PC-3 (cell line): ENCODE results near the gene CDS1. TPM values are rescaled to one million over a fixed set of nuclear protein-coding genes. Genes with fewer than 3 reads are reported as not detected.

ENCODE experiments used
- ATAC-seq: fragments of 200-7000 bp; cut with Tn5 transposase; 2 replicates; pipeline ENCODE4 v1.9.1; 2020; ENCODE audit warnings: mild to moderate bottlenecking, moderate library complexity
- BruUV-seq: library from RNA; stranded (reverse); fragments of 400-500 nt; replicated peaks from 2 replicates; lab custom pipeline; 2021; lab: Mats Ljungman, UMichigan
- CTCF ChIA-PET: fragments of 300-600 bp; sonication (Branson Sonifier 250); formaldehyde crosslinking; loops from one replicate; lab custom pipeline; 2022; ENCODE audit warnings: antibody characterized with exemption; lab: Charles Lee
- POLR2A ChIA-PET: fragments of 300-600 bp; sonication (Branson Sonifier 250); formaldehyde crosslinking; loops from one replicate; lab custom pipeline; 2022; ENCODE audit warnings: antibody characterized with exemption; ENCODE audit not compliant: unreplicated experiment; lab: Charles Lee
- DNase-seq: peaks from one replicate; pipeline ENCODE4 v3.0.0-alpha.2; 2015
- H2AFZ ChIP-seq: fragments of 300-600 bp; sonication (generic); 2 replicates; pipeline ENCODE4 v1.6.0; 2016; ENCODE audit warnings: antibody characterized with exemption, low read length
- H3F3A ChIP-seq: fragments of 300-600 bp; sonication (generic); one replicate; pipeline ENCODE4 v1.6.0; 2017; ENCODE audit warnings: antibody characterized with exemption, low read length, control low read depth, mild to moderate bottlenecking; ENCODE audit not compliant: unreplicated experiment
- H3K27ac ChIP-seq: fragments of 300-600 bp; sonication (generic); 2 replicates; pipeline ENCODE4 v1.5.1; 2016; ENCODE audit warnings: mild to moderate bottlenecking, low read length
- H3K27me3 ChIP-seq: fragments of 300-600 bp; sonication (generic); 2 replicates; pipeline ENCODE4 v1.6.1; 2016; ENCODE audit warnings: low read length, mixed read lengths
- H3K36me3 ChIP-seq: fragments of 300-600 bp; sonication (generic); 2 replicates; pipeline ENCODE4 v1.6.1; 2016; ENCODE audit warnings: low read depth, mixed run types, low read length, mixed read lengths
- H3K4me1 ChIP-seq: fragments of 300-600 bp; sonication (generic); 2 replicates; pipeline ENCODE4 v1.5.1; 2016; ENCODE audit warnings: low read length; ENCODE audit not compliant: insufficient read depth
- H3K4me2 ChIP-seq: fragments of 300-600 bp; sonication (generic); 2 replicates; pipeline ENCODE4 v1.6.0; 2016; ENCODE audit warnings: low read length
- H3K4me3 ChIP-seq: fragments of 300-600 bp; sonication (generic); 2 replicates; pipeline ENCODE4 v1.5.1; 2016; ENCODE audit warnings: mild to moderate bottlenecking, low read length, mixed read lengths
- H3K79me2 ChIP-seq: fragments of 300-600 bp; sonication (generic); 2 replicates; pipeline ENCODE4 v1.6.1; 2017; ENCODE audit warnings: low read length, mixed read lengths
- H3K9ac ChIP-seq: fragments of 300-600 bp; sonication (generic); 2 replicates; pipeline ENCODE4 v1.6.0; 2016; ENCODE audit warnings: mild to moderate bottlenecking, low read length
- H3K9me2 ChIP-seq: fragments of 300-600 bp; sonication (generic); replicated peaks from 2 replicates; pipeline ENCODE4 v1.6.1; 2016; ENCODE audit warnings: mixed run types, low read length, mixed read lengths
- H3K9me3 ChIP-seq: fragments of 300-600 bp; sonication (generic); 2 replicates; pipeline ENCODE4 v1.6.1; 2016; ENCODE audit warnings: low read length, mixed read lengths
- H4K20me1 ChIP-seq: fragments of 300-600 bp; sonication (generic); 2 replicates; pipeline ENCODE4 v1.6.1; 2016; ENCODE audit warnings: low read length, mixed read lengths
- CTCF ChIP-seq: fragments of 300-600 bp; sonication (generic); conservative IDR thresholded peaks from 2 replicates; pipeline ENCODE4 v1.5.1; 2017; ENCODE audit warnings: antibody characterized with exemption, low read depth, mild to moderate bottlenecking, low read length
- EZH2 ChIP-seq: fragments of 300-600 bp; sonication (generic); IDR thresholded peaks from one replicate; pipeline ENCODE4 v1.6.1; 2017; ENCODE audit warnings: antibody characterized with exemption, mild to moderate bottlenecking, low read length; ENCODE audit not compliant: unreplicated experiment
- EZH2phosphoT487 ChIP-seq: fragments of 300-600 bp; sonication (generic); IDR thresholded peaks from 2 replicates; pipeline ENCODE4 v1.6.1; 2018; ENCODE audit warnings: mild to moderate bottlenecking, antibody characterized with exemption, low read length, borderline replicate concordance
- intact Hi-C: fragments of 100-400 bp; cut with micrococcal nuclease; formaldehyde crosslinking; loops from 2 replicates; pipeline ENCODE4 v1.9.0; 2023
- total RNA-seq: library from RNA; depleted of rRNA; stranded (reverse); fragments of >200 nt; gene quantifications from 2 replicates; pipeline ENCODE4 v1.2.3, GENCODE V29; 2014

Gene CDS1
- total RNA-seq, 1 experiment from 2014 or later = 10.4 TPM

DNA sequence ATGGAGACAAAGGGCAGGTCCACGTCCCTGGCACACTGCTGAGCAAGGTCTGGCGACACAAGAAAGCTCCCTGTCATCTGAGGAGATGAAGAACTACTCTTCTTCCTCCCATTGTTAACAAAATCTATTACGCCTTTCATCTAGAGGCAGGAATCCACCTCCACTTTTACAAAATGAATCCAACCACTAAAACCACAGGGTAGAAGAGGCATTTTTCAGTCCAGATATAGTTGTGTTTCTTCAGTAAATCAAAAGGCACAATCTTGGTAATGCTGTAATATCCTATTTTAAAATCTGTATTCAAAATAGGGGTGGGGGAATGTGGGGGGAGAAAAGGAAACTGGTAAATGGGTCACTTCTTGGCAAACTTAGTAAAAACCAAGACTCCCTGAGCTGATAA, 101.4 kb downstream of the CDS1 start:
- Histone ChIP-seq H3K36me3 (0 out of 2 replicates have a peak, but pooled peaks cover 12% of the 10 kb centered on the region), H4K20me1 (no peaks in the 10 kb centered on the region), H3K4me1 (peaks cover 12% of the 10 kb centered on the region), H2AFZ (no peak overlapping the region), H3F3A (no peaks in the 10 kb centered on the region), H3K9ac (no peak overlapping the region), H3K27ac (no peak overlapping the region), H3K9me3 (no peaks in the 10 kb centered on the region), H3K79me2 (no peaks in the 10 kb centered on the region), H3K27me3 (no peaks in the 10 kb centered on the region), H3K4me3 (no peak overlapping the region), H3K4me2 (no peak overlapping the region), H3K9me2 (no peaks in the 10 kb centered on the region)
- no peak for TF ChIP-seq EZH2
- TF ChIP-seq CTCF = no peak
- TF ChIP-seq EZH2phosphoT487 = no peak
- ChIA-PET CTCF (no interaction called here), POLR2A (no interaction called here)
- DNase-seq (no peak), ATAC-seq (no peak)
- no TSS peak for BruUV-seq
- intact Hi-C loops = no loop called here

DNA sequence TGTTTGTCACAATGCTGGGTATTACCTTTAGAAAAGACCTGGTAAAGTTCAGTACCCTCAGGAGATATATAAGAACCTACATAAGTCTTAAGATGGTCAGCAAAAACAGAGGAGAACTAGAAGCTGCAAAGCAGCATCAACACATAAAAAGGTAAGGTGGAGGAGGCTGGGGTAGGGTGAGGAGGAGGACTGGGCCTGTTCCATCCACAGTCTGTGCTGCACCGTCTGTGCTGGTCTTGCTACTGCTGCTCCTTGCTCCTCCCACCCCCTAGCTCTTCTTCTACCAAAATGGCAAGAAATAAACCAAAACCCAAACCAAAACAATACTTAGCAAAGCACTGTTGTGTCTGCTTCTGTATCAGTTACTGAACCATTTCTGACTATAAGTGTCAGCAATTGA, 102.2 kb downstream of the CDS1 start:
- BruUV-seq = no TSS peak
- 0 out of 2 replicates have a peak, but pooled peaks cover 12% of the 10 kb centered on the region for H3K36me3 ChIP-seq
- no peaks in the 10 kb centered on the region for H3F3A ChIP-seq
- TF ChIP-seq EZH2phosphoT487 (no peak), EZH2 (no peak)
- intact Hi-C loops = no loop called here
- no peak overlapping the region for H3K27ac ChIP-seq
- H4K20me1 ChIP-seq = no peaks in the 10 kb centered on the region
- CTCF ChIA-PET = no interaction called here
- H3K9me2 ChIP-seq = no peaks in the 10 kb centered on the region
- ATAC-seq (no peak), DNase-seq (no peak)
- H3K4me2 ChIP-seq = no peak overlapping the region
- H3K79me2 ChIP-seq = no peaks in the 10 kb centered on the region
- no peaks in the 10 kb centered on the region for H3K27me3 ChIP-seq
- POLR2A ChIA-PET = interaction anchor here (0.6 kb wide), 1 partner anchor 1092 kb away, joined by 3 read pairs; no protein-coding TSS in a partner anchor
- H3K4me3 ChIP-seq = no peak overlapping the region
- peaks cover 19% of the 10 kb centered on the region for H3K4me1 ChIP-seq
- no peaks in the 10 kb centered on the region for H3K9me3 ChIP-seq
- no peak overlapping the region for H3K9ac ChIP-seq
- H2AFZ ChIP-seq = no peak overlapping the region

GRCh38 chr4:84688605-84689004, 105.7 kb downstream of the CDS1 start:
- no peak for DNase-seq
- no peak overlapping the region for H3K9ac ChIP-seq
- H3K79me2 ChIP-seq = no peaks in the 10 kb centered on the region
- peaks cover 11% of the 10 kb centered on the region for H3F3A ChIP-seq
- no peak overlapping the region for H3K27ac ChIP-seq
- ChIA-PET POLR2A (no interaction called here), CTCF (no interaction called here)
- peaks cover 38% of the 10 kb centered on the region for H3K4me1 ChIP-seq
- H3K9me3 ChIP-seq = no peaks in the 10 kb centered on the region
- TF ChIP-seq EZH2phosphoT487 = no peak
- TF ChIP-seq EZH2 = no peak
- no peak for TF ChIP-seq CTCF
- no TSS peak for BruUV-seq
- intact Hi-C loops = no loop called here
- no peaks in the 10 kb centered on the region for H3K9me2 ChIP-seq
- no peak overlapping the region for H3K4me3 ChIP-seq
- no peak overlapping the region for H2AFZ ChIP-seq
- 0 out of 2 replicates have a peak, but pooled peaks cover 12% of the 10 kb centered on the region for H3K36me3 ChIP-seq
- no peak overlapping the region for H3K4me2 ChIP-seq
- H4K20me1 ChIP-seq = no peaks in the 10 kb centered on the region
- ATAC-seq = no peak
- H3K27me3 ChIP-seq = no peaks in the 10 kb centered on the region
